Raji (cell line): ENCODE data around the gene FHDC1.

Experiments used
- POLR2A ChIP-seq: IDR thresholded peaks from 2 replicates; pipeline ENCODE4 v1.6.1; 2011; ENCODE audit warnings: low read depth, low read length, control low read depth; ENCODE audit not compliant: insufficient read depth

FHDC1 gene

GRCh38 chr4:152935631-152936445 lies at the start of gene FHDC1:
TSS of gene FHDC1 (plus strand) at chr4:152936323. CDS start at chr4:152943058, 6,735 bp downstream.
- no peak for TF ChIP-seq POLR2A

- no peak for TF ChIP-seq POLR2A
Measured at GRCh38 chr4:152887981-152888380, 48.1 kb upstream of the FHDC1 start.

GRCh38 chr4:152892974-152893373 lies 43.1 kb upstream of the FHDC1 start:
- TF ChIP-seq POLR2A = no peak

DNA sequence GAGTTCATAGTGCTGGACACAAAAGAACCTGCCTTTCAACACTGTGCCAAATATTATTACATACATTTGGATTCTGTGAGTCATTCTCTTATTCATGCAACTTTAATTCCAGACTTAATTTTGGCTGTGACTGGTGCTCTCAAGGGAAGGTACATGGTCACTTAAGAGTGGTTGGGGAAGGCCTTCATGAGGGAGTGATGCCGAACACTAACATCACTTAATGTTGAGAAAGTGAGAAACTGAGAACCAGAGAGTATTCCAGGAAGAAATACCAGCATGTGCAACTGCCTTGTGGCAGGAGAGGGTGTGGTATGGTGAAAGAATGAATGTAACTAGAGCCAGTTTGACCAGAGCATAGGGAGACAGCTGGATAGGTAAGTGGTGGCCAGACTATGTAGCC lies 41.5 kb upstream of the FHDC1 start:
- TF ChIP-seq POLR2A = no peak

DNA sequence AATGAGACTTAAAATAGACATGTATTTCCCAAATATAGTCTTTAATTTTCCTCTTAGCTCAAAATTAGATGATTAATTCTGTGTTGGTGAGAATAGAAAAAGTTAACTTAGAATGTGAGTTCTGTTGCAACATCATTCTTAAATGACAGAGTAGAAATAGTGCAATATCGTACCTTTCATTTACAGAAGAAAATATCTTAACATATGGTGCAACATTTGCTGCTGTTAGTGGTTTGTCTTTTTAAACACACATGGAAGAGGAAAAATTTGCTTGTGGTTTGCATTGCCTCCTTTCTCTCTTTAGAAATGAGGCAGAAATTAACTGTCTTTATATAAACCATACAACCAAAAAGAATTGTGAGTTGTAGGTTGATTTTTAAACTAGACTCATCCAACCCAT lies 39.3 kb upstream of the FHDC1 start:
- TF ChIP-seq POLR2A = no peak

DNA sequence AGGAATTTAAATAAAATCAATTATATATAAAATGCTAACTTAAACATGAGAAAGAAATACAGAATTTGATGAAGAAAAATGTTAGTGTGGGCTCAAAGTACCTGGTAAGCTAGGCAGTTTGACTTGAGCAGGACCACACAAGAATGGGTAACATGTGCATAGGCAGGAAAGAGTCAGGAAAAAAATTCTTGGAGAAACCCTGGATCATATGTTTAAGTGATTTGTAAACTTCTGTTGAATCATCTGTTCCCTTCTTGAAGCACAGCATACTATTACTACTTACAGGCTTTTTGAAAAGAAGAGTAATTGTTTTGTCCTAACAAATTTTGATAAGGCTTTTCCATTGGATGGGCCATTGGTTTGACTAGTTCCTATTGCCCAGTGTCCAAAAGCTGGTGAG lies 37.5 kb upstream of the FHDC1 start:
- no peak for TF ChIP-seq POLR2A

DNA sequence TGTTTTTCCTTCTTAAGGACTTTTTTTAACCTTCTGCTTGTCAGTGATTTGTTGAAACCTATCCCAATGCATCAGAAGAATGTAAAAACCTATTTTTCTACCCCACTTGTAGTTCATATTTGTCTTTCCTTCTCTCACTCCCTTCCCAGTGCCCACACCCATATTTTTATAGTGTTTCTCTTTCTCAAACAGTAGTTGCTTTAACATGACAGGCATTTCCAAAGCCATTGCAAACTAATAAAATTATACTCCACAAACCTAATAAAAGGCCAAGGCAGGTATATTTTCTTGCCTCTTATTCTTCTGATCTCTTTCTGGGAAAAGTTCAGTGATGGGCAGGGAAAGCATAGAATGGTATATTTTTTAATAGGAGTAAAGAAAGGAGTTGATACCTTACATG lies 35.7 kb upstream of the FHDC1 start:
- TF ChIP-seq POLR2A = no peak

DNA sequence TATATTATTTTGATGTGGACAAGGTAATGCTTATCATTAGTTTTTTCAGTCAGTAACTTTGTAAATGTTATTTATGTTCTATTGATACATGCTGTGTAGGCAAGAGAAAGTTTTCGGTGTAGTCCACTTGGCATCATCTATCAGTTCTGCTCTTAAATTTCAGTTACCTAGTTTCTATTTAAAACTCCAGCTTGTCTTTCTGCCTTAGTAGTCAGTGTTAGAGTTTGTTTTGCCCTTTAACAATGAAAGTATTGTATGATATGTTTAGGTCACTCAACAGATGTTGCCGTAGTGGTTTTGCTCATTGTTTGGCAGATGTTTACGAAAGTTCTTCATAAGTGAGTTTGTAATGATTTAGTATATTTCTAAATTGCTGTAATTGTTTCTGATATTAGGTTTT lies 34.9 kb upstream of the FHDC1 start:
- no peak for TF ChIP-seq POLR2A

DNA sequence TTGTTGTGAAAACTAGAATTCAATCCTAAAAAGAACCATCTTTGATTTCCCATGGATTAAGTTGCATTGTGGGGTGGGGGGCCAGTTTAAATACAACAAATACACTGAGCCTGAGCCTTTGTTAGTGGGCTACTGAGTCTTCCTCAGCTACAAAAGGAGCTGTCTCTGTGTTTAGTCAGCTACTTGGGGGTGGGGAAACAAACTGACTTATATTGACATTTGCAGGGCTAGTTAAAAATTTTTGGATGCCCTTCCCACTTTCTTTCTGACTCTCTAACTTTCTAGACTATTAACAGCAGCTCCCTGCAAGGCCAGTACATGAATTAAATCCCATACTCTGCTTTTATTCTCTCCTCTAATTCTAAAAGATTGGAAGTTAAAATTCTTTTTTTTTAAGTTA lies 32.5 kb upstream of the FHDC1 start:
- no peak for TF ChIP-seq POLR2A

DNA sequence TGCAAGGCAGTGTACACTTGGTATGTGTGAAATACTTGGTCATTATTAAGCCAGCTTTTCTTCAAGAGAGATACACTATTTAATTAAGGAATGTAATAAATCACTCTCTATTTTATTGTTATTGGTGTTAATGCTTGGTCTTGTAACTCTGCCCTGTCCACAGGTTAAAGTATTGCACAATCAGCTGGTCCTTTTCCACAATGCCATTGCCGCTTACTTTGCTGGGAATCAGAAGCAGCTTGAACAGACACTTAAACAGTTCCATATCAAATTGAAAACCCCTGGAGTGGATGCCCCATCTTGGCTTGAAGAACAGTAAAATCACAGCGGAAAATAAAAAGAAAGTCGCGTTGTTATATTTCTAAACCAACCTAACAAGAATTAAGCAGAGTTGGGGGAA lies 26.2 kb upstream of the FHDC1 start:
- TF ChIP-seq POLR2A = no peak

GRCh38 chr4:152910521-152910920 lies 25.6 kb upstream of the FHDC1 start:
- TF ChIP-seq POLR2A = no peak

- TF ChIP-seq POLR2A = no peak
Measured at GRCh38 chr4:152917543-152918395, 18.4 kb upstream of the FHDC1 start.

DNA sequence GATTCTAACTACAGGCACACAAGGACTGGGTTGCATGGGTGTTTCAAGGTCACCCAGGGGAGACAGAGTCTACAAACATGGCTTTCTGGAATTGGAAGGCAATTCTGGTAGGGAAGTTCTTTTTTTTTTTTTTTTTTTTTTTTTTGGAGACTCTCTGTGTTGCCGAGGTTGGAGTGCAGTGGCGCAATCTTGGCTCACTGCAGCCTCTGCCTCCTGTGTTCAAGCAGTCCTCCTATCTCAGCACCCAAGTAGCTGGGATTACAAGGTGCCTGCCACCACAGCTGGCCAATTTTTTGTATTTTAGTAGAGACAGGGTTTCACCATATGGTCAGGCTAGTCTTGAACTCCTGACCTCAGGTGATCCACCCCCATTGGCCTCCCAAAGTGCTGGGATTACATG lies 16.3 kb upstream of the FHDC1 start:
- no peak for TF ChIP-seq POLR2A

GRCh38 chr4:152920768-152921167 lies 15.4 kb upstream of the FHDC1 start:
- no peak for TF ChIP-seq POLR2A

DNA sequence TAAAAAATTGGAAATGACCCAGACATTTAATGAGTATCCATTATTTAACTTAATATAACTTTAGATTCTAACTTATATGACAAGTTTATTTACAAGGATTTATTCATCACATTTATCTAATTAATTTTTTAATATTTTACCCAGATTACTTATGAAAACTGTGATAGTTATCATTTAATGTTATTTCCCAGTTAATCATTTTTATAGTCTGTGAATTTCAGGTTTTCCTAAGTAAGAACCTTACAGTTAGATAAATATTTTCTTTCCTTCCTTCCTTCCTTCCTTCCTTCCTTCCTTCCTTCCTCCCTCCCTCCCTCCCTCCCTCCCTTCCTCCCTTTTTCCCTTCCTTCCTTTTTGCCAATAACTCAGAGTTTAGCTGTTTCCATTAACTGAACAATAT lies 14.8 kb upstream of the FHDC1 start:
- no peak for TF ChIP-seq POLR2A

- no peak for TF ChIP-seq POLR2A
Measured at GRCh38 chr4:152925851-152926250, 10.3 kb upstream of the FHDC1 start.
